Fibroblast of villous mesenchyme (primary cell): ENCODE measurements around the gene MTUS2. TPM values are rescaled to one million over a fixed set of nuclear protein-coding genes. Genes with fewer than 3 reads are reported as not detected.

ENCODE experiments used
- DNase-seq: peaks from one replicate; pipeline ENCODE4 v3.0.0-alpha.2; 2010; ENCODE audit warnings: low read depth
- H3K4me3 ChIP-seq: 2 replicates; pipeline ENCODE4 v1.5.1; 2011; ENCODE audit warnings: low read depth, mild to moderate bottlenecking, low read length
- CTCF ChIP-seq: IDR thresholded peaks from 2 replicates; pipeline ENCODE4 v1.5.1; 2012; ENCODE audit warnings: low read depth, mild to moderate bottlenecking, low read length; ENCODE audit not compliant: insufficient read depth
- total RNA-seq: library from RNA; depleted of rRNA; stranded (reverse); fragments of >200 nt; gene quantifications from 2 replicates; pipeline ENCODE4 v1.2.3, GENCODE V29; 2012

Gene MTUS2
- total RNA-seq, 1 donor: 1.3 TPM

- no peak overlapping the region for H3K4me3 ChIP-seq
- no peak for DNase-seq
- no peak for TF ChIP-seq CTCF
These were observed 497.7 kb downstream of the MTUS2 start for GRCh38 chr13:29317828-29318227.

GRCh38 chr13:29318741-29319140 is 498.6 kb downstream of the MTUS2 start:
- no peak for DNase-seq
- H3K4me3 ChIP-seq: no peak overlapping the region
- TF ChIP-seq CTCF: no peak

GRCh38 chr13:29319451-29319850 is 499.3 kb downstream of the MTUS2 start:
- DNase-seq: no peak
- H3K4me3 ChIP-seq: no peak overlapping the region
- TF ChIP-seq CTCF: no peak

GRCh38 chr13:29323954-29324353 is 503.8 kb downstream of the MTUS2 start:
- DNase-seq: no peak
- H3K4me3 ChIP-seq: no peak overlapping the region
- no peak for TF ChIP-seq CTCF

GRCh38 chr13:29324601-29325000 is 504.5 kb downstream of the MTUS2 start:
- TF ChIP-seq CTCF: no peak
- no peak overlapping the region for H3K4me3 ChIP-seq
- no peak for DNase-seq

GRCh38 chr13:29328501-29328900 is 508.4 kb downstream of the MTUS2 start:
- H3K4me3 ChIP-seq: no peak overlapping the region
- no peak for DNase-seq
- no peak for TF ChIP-seq CTCF

GRCh38 chr13:29336356-29336755 is 516.2 kb downstream of the MTUS2 start:
- H3K4me3 ChIP-seq: no peak overlapping the region
- DNase-seq: no peak
- no peak for TF ChIP-seq CTCF
